WTC11 (cell line): ENCODE measurements around the gene TASP1.

Source experiments
- ATF6 ChIP-seq: sonication (generic); formaldehyde crosslinking; IDR thresholded peaks from 2 replicates; pipeline ENCODE4 v1.8.1; 2023; ENCODE audit warnings: mild to moderate bottlenecking, missing genetic modification reagents
- E2F4 ChIP-seq: sonication (generic); formaldehyde crosslinking; IDR thresholded peaks from 2 replicates; pipeline ENCODE4 v1.8.1; 2022; ENCODE audit warnings: low read depth, mild to moderate bottlenecking, moderate library complexity, missing genetic modification reagents, borderline replicate concordance
- ETV6 ChIP-seq: sonication (generic); formaldehyde crosslinking; IDR thresholded peaks from 2 replicates; pipeline ENCODE4 v1.8.1; 2022; ENCODE audit warnings: mild to moderate bottlenecking, missing genetic modification reagents
- NR2C2 ChIP-seq: sonication (generic); formaldehyde crosslinking; IDR thresholded peaks from 2 replicates; pipeline ENCODE4 v1.8.0; 2022; ENCODE audit warnings: mild to moderate bottlenecking, missing genetic modification reagents
- TF ChIP-seq, protein P1 (sequence below): fragments of 200-600 bp; IDR thresholded peaks from 2 replicates; pipeline ENCODE4 v1.8.0; 2022; ENCODE audit warnings: antibody characterized with exemption

- no peak for TF ChIP-seq E2F4 (CRISPR knock-in tag)
- TF ChIP-seq, protein P1, sequence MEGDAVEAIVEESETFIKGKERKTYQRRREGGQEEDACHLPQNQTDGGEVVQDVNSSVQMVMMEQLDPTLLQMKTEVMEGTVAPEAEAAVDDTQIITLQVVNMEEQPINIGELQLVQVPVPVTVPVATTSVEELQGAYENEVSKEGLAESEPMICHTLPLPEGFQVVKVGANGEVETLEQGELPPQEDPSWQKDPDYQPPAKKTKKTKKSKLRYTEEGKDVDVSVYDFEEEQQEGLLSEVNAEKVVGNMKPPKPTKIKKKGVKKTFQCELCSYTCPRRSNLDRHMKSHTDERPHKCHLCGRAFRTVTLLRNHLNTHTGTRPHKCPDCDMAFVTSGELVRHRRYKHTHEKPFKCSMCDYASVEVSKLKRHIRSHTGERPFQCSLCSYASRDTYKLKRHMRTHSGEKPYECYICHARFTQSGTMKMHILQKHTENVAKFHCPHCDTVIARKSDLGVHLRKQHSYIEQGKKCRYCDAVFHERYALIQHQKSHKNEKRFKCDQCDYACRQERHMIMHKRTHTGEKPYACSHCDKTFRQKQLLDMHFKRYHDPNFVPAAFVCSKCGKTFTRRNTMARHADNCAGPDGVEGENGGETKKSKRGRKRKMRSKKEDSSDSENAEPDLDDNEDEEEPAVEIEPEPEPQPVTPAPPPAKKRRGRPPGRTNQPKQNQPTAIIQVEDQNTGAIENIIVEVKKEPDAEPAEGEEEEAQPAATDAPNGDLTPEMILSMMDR = no peak
- no peak for TF ChIP-seq NR2C2 (CRISPR knock-in tag)
- no peak for TF ChIP-seq ETV6 (CRISPR knock-in tag)
- TF ChIP-seq ATF6 (CRISPR knock-in tag) = no peak
Measured at GRCh38 chr20:13423472-13424173, 215.1 kb downstream of the TASP1 start.
